DOHH2 (cell line): Measurements from ENCODE around the gene DLGAP1.

ENCODE experiments used
- H3F3A ChIP-seq: fragments of 200-600 bp; sonication (generic), shearing (Covaris generic); 2 replicates; pipeline ENCODE4 v1.6.0; 2016; ENCODE audit warnings: antibody characterized with exemption, mild to moderate bottlenecking; ENCODE audit not compliant: control insufficient read depth, insufficient read depth
- H3K27ac ChIP-seq: fragments of 200-600 bp; sonication (generic); 2 replicates; pipeline ENCODE4 v1.5.1; 2014; ENCODE audit warnings: low read depth, mild to moderate bottlenecking, low read length, moderate library complexity
- H3K27me3 ChIP-seq: fragments of 200-600 bp; sonication (generic); 2 replicates; pipeline ENCODE4 v1.6.1; 2014; ENCODE audit warnings: mild to moderate bottlenecking, low read length, mixed read lengths; ENCODE audit not compliant: control insufficient read depth
- H3K36me3 ChIP-seq: fragments of 200-600 bp; sonication (generic); 2 replicates; pipeline ENCODE4 v1.6.1; 2014; ENCODE audit warnings: mild to moderate bottlenecking, low read length, moderate library complexity, mixed read lengths; ENCODE audit not compliant: control insufficient read depth
- H3K4me1 ChIP-seq: fragments of 200-600 bp; sonication (generic); 2 replicates; pipeline ENCODE4 v1.6.1; 2014; ENCODE audit warnings: mild to moderate bottlenecking, low read length, mixed read lengths; ENCODE audit not compliant: control insufficient read depth
- H3K4me2 ChIP-seq: fragments of 200-600 bp; sonication (generic); 2 replicates; pipeline ENCODE4 v1.6.0; 2014; ENCODE audit warnings: mild to moderate bottlenecking, low read length, moderate library complexity
- H3K4me3 ChIP-seq: fragments of 200-600 bp; sonication (generic); 2 replicates; pipeline ENCODE4 v1.5.1; 2014; ENCODE audit warnings: mild to moderate bottlenecking, low read length, mixed read lengths
- H3K79me2 ChIP-seq: fragments of 200-600 bp; sonication (generic); 2 replicates; pipeline ENCODE4 v1.6.1; 2014; ENCODE audit warnings: mild to moderate bottlenecking, low read length, mixed read lengths; ENCODE audit not compliant: control insufficient read depth
- H3K9me2 ChIP-seq: fragments of 200-600 bp; sonication (generic); replicated peaks from 2 replicates; pipeline ENCODE4 v1.6.1; 2014; ENCODE audit warnings: mild to moderate bottlenecking, low read length, mixed read lengths; ENCODE audit not compliant: control insufficient read depth
- H3K9me3 ChIP-seq: fragments of 200-600 bp; sonication (generic); 2 replicates; pipeline ENCODE4 v1.6.1; 2014; ENCODE audit warnings: antibody characterized with exemption, low read length, mixed read lengths; ENCODE audit not compliant: control insufficient read depth, insufficient read depth
- H4K20me1 ChIP-seq: fragments of 200-600 bp; sonication (generic); 2 replicates; pipeline ENCODE4 v1.6.0; 2014; ENCODE audit warnings: low read depth, mild to moderate bottlenecking, antibody characterized with exemption, low read length, moderate library complexity; ENCODE audit not compliant: control insufficient read depth, insufficient read depth
- CTCF ChIP-seq: fragments of 200-600 bp; sonication (generic); IDR thresholded peaks from one replicate; pipeline ENCODE4 v1.5.1; 2014; ENCODE audit warnings: antibody characterized with exemption, mild to moderate bottlenecking, low read depth, low read length; ENCODE audit not compliant: poor library complexity, severe bottlenecking
- EZH2phosphoT487 ChIP-seq: fragments of 200-600 bp; sonication (generic); IDR thresholded peaks from 2 replicates; pipeline ENCODE4 v1.6.1; 2017; ENCODE audit warnings: borderline replicate concordance, mild to moderate bottlenecking, antibody characterized with exemption, low read length, moderate library complexity, mixed read lengths

Gene DLGAP1

GRCh38 chr18:3648641-3649040, 806.5 kb downstream of the DLGAP1 start:
- Histone ChIP-seq H3K27me3 (no peaks in the 10 kb centered on the region), H3K36me3 (no peaks in the 10 kb centered on the region), H3K9me2 (no peaks in the 10 kb centered on the region), H3K9me3 (no peaks in the 10 kb centered on the region), H3F3A (no peaks in the 10 kb centered on the region), H3K4me3 (no peak overlapping the region), H3K79me2 (no peaks in the 10 kb centered on the region), H3K4me1 (peaks cover 16% of the 10 kb centered on the region), H3K4me2 (no peak overlapping the region), H3K27ac (no peak overlapping the region), H4K20me1 (no peaks in the 10 kb centered on the region)
- TF ChIP-seq EZH2phosphoT487 (no peak), CTCF (no peak)

- H3K79me2 ChIP-seq, result no peaks in the 10 kb centered on the region
- no peaks in the 10 kb centered on the region for H4K20me1 ChIP-seq
- no peak overlapping the region for H3K27ac ChIP-seq
- no peaks in the 10 kb centered on the region for H3K9me2 ChIP-seq
- H3K4me2 ChIP-seq, result no peak overlapping the region
- no peak for TF ChIP-seq CTCF
- no peak for TF ChIP-seq EZH2phosphoT487
- no peaks in the 10 kb centered on the region for H3K9me3 ChIP-seq
- H3K4me3 ChIP-seq, result no peak overlapping the region
- peaks cover 16% of the 10 kb centered on the region for H3K4me1 ChIP-seq
- no peaks in the 10 kb centered on the region for H3K36me3 ChIP-seq
- no peaks in the 10 kb centered on the region for H3K27me3 ChIP-seq
- H3F3A ChIP-seq, result no peaks in the 10 kb centered on the region
These were observed 806.9 kb downstream of the DLGAP1 start for GRCh38 chr18:3648200-3648599.

GRCh38 chr18:3647636-3648035, 807.5 kb downstream of the DLGAP1 start:
- no peak for TF ChIP-seq CTCF
- TF ChIP-seq EZH2phosphoT487, result no peak

More at GRCh38 chr18:3647636-3648035, 807.5 kb downstream of the DLGAP1 start:
- Histone ChIP-seq H3K79me2 (no peaks in the 10 kb centered on the region), H3K36me3 (no peaks in the 10 kb centered on the region), H3K4me2 (no peak overlapping the region), H3K4me1 (peaks cover 14% of the 10 kb centered on the region), H3F3A (no peaks in the 10 kb centered on the region), H3K27me3 (no peaks in the 10 kb centered on the region), H3K4me3 (no peak overlapping the region), H3K9me2 (no peaks in the 10 kb centered on the region), H4K20me1 (no peaks in the 10 kb centered on the region), H3K9me3 (no peaks in the 10 kb centered on the region), H3K27ac (no peak overlapping the region)
